ENCODE results near the gene KRT72. TPM values are rescaled to one million over a fixed set of nuclear protein-coding genes. Genes with fewer than 3 reads are reported as not detected.

KRT72 gene
- total and polyA plus RNA-seq, 4 donors = 0.14 to 0.17 (median 0.14) TPM; not detected in 1

DNA sequence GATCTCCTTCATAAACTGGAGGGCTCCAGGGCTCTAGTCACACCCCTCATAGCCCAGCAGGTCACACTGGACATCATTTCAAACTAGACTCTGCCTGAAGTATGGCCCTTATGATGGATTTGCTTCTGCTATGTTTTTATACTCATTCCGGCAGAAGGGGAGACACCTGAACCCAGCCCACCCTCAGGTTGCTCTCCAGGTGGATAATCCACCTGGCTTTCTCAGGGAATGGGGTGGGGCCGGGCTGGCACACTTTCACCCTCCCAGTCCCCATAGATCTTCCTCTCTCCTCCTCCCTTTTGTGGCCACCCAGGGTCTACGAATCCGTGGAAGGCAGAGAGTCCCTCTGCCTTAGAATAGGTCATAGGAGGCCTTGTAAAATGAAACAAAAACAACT, 26.8 kb upstream of the KRT72 start:
- Histone ChIP-seq H3K9ac (ENCODE audit: insufficient read depth in 1 of 2, low read length in 2 of 2) (no peak overlapping the region), H3K27me3 (ENCODE audit: control insufficient read depth in 3 of 3, insufficient read depth in 3 of 3, low read length in 2 of 3) (peaks cover 0 to 3% (median 2%) of the 10 kb centered on the region in 3 donors), H3K27ac (ENCODE audit: low read depth in 1 of 2, low read length in 1 of 2) (no peak overlapping the region), H3K9me3 (ENCODE audit: control insufficient read depth in 4 of 4, insufficient read depth in 3 of 4, low read length in 3 of 4) (no peaks in the 10 kb centered on the region), H3K4me3 (no peak overlapping the region), H3K36me3 (ENCODE audit: control insufficient read depth in 4 of 4, insufficient read depth in 4 of 4, low read length in 4 of 4) (no peaks in the 10 kb centered on the region), H3K4me1 (ENCODE audit: control insufficient read depth in 5 of 5, insufficient read depth in 5 of 5, low read length in 5 of 5) (no peaks in the 10 kb centered on the region)
- DNase-seq (peak in 1 of 3 donors; percentile 2), ATAC-seq (ENCODE audit: insufficient read depth, low FRiP score) (no peak)
- TF ChIP-seq, protein P1, sequence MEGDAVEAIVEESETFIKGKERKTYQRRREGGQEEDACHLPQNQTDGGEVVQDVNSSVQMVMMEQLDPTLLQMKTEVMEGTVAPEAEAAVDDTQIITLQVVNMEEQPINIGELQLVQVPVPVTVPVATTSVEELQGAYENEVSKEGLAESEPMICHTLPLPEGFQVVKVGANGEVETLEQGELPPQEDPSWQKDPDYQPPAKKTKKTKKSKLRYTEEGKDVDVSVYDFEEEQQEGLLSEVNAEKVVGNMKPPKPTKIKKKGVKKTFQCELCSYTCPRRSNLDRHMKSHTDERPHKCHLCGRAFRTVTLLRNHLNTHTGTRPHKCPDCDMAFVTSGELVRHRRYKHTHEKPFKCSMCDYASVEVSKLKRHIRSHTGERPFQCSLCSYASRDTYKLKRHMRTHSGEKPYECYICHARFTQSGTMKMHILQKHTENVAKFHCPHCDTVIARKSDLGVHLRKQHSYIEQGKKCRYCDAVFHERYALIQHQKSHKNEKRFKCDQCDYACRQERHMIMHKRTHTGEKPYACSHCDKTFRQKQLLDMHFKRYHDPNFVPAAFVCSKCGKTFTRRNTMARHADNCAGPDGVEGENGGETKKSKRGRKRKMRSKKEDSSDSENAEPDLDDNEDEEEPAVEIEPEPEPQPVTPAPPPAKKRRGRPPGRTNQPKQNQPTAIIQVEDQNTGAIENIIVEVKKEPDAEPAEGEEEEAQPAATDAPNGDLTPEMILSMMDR (IDR thresholded peaks at IDR 0.05; ENCODE audit: control extremely low read depth, extremely low read depth) = no peak
- WGBS, 2 donors = 85 to 96% methylated on average over 4 of the region's 4 CpGs

GRCh38 chr12:52627395-52628110, 26.3 kb upstream of the KRT72 start:
- peak in 1 of 3 donors; percentile 5 for DNase-seq
- no peak overlapping the region for H3K4me3 ChIP-seq
- no peaks in the 10 kb centered on the region for H3K9me3 ChIP-seq (ENCODE audit: control insufficient read depth in 4 of 4, insufficient read depth in 3 of 4, low read length in 3 of 4)
- TF ChIP-seq, protein P1 (IDR thresholded peaks at IDR 0.05; ENCODE audit: control extremely low read depth, extremely low read depth) = no peak
- H3K27me3 ChIP-seq (ENCODE audit: control insufficient read depth in 3 of 3, insufficient read depth in 3 of 3, low read length in 2 of 3) = peaks cover 0 to 2% (median under 1%) of the 10 kb centered on the region in 3 donors
- no peak overlapping the region for H3K27ac ChIP-seq (ENCODE audit: low read depth in 1 of 2, low read length in 1 of 2)
- no peaks in the 10 kb centered on the region for H3K36me3 ChIP-seq (ENCODE audit: control insufficient read depth in 4 of 4, insufficient read depth in 4 of 4, low read length in 4 of 4)
- no peak overlapping the region for H3K9ac ChIP-seq (ENCODE audit: insufficient read depth in 1 of 2, low read length in 2 of 2)
- ATAC-seq (ENCODE audit: insufficient read depth, low FRiP score) = no peak
- WGBS, 2 donors = 78 to 83% methylated on average over 2 of the region's 2 CpGs
- H3K4me1 ChIP-seq (ENCODE audit: control insufficient read depth in 5 of 5, insufficient read depth in 5 of 5, low read length in 5 of 5) = no peaks in the 10 kb centered on the region

GRCh38 chr12:52622349-52622748, 21.1 kb upstream of the KRT72 start:
- Histone ChIP-seq H3K4me3 (no peak overlapping the region), H3K9me3 (ENCODE audit: control insufficient read depth in 4 of 4, insufficient read depth in 3 of 4, low read length in 3 of 4) (peaks cover 0 to 3% (median 0%) of the 10 kb centered on the region in 4 donors), H3K9ac (ENCODE audit: insufficient read depth in 1 of 2, low read length in 2 of 2) (no peak overlapping the region), H3K36me3 (ENCODE audit: control insufficient read depth in 4 of 4, insufficient read depth in 4 of 4, low read length in 4 of 4) (no peaks in the 10 kb centered on the region), H3K4me1 (ENCODE audit: control insufficient read depth in 5 of 5, insufficient read depth in 5 of 5, low read length in 5 of 5) (no peaks in the 10 kb centered on the region), H3K27me3 (ENCODE audit: control insufficient read depth in 3 of 3, insufficient read depth in 3 of 3, low read length in 2 of 3) (peaks cover 0 to 4% (median 0%) of the 10 kb centered on the region in 3 donors), H3K27ac (ENCODE audit: low read depth in 1 of 2, low read length in 1 of 2) (no peak overlapping the region)
- no peak for ATAC-seq (ENCODE audit: insufficient read depth, low FRiP score)
- DNase-seq = no peak
- TF ChIP-seq, protein P1 (IDR thresholded peaks at IDR 0.05; ENCODE audit: control extremely low read depth, extremely low read depth) = no peak
- WGBS, 2 donors = 83 to 85% methylated on average over 5 of the region's 5 CpGs

Data from lung (tissue), 12 donors.